Pancreas (tissue), 10 donors: Measurements from ENCODE around the gene PYDC1. TPM values are rescaled to one million over a fixed set of nuclear protein-coding genes. Genes with fewer than 3 reads are reported as not detected.

Experiments used
- ATAC-seq, 4 donors: fragments of 200-7000 bp; cut with Tn5 transposase; one replicate each; pipeline versions ENCODE4 v1.8.0 to v1.9.1; 2020; ENCODE audit warnings: mild to moderate bottlenecking in 4 of 4, moderate library complexity in 4 of 4
- DNase-seq, 6 donors: peaks; one replicate each; pipeline ENCODE4 v3.0.0-alpha.2; 2020
- FAIRE-seq: peaks from 2 replicates; lab custom pipeline; 2012; peaks lifted over from hg19 to GRCh38; lab: Jason Lieb, UNC
- H3K27ac ChIP-seq, 4 donors: fragments of 200-600 bp; sonication (generic); 1 replicate in 3 of 4; 2 replicates in 1 of 4; pipeline versions ENCODE4 v1.5.0 to v1.8.0; 2020
- H3K27me3 ChIP-seq, 4 donors: fragments of 200-600 bp; one replicate each; pipeline ENCODE4 v1.8.0; 2021
- H3K36me3 ChIP-seq, 3 donors: fragments of 200-600 bp; sonication (generic) in 1 of 3; one replicate each; pipeline versions ENCODE4 v1.5.0 to v1.8.0; 2020 to 2021
- H3K4me1 ChIP-seq, 3 donors: fragments of 200-600 bp; one replicate each; pipeline ENCODE4 v1.8.0; 2021
- H3K4me3 ChIP-seq, 4 donors: fragments of 200-600 bp; sonication (generic) in 2 of 4; one replicate each; pipeline versions ENCODE4 v1.5.0 to v1.8.0; 2020 to 2021
- H3K9me3 ChIP-seq, 4 donors: fragments of 200-600 bp; one replicate each; pipeline ENCODE4 v1.8.0; 2021
- CTCF ChIP-seq, 4 donors: fragments of 200-600 bp; sonication (generic) in 3 of 4; IDR thresholded peaks; one replicate each; pipeline versions ENCODE4 v1.5.0 to v1.8.0; 2021; ENCODE audit warnings: antibody characterized with exemption in 4 of 4
- WGBS, 2 donors: extraction: QIAGEN DNeasy Blood & Tissue Kit; methylation state at CpG; one replicate each; pipeline ENCODE4 v1.1.7; 2013; 5-methylcytosine and 5-hydroxymethylcytosine counted together
- intact Hi-C, 3 donors: fragments of 100-400 bp; cut with DNase I; formaldehyde crosslinking; loops; one replicate each; pipeline versions ENCODE4 v1.11.1 to v1.14.2; 2022
- polyA plus RNA-seq, 2 donors: library from polyadenylated mRNA; stranded (reverse); fragments of 200-250 nt; gene quantifications; one replicate each; pipeline ENCODE4 v1.2.3, GENCODE V29; 2013
- total RNA-seq, 6 donors: library from RNA; stranded (reverse); fragmentation: NEBNext Ultra II Directional in 4 of 6; extraction: Animal tissue kit (Norgen Biotek cat#: 25700) in 4 of 6; gene quantifications; one replicate each; pipeline versions ENCODE4 v1.2.1 to v1.2.4, GENCODE V29; 2021 to 2023
- donor health status: healthy with polysubstance abuse.
- donor health status: DM: no; HTN: no; CAD: no; lungs with moderate emphysema.
- donor health status: DM: no; HTN: no; CAD: no.
- donor health status: control.
- donor health status: control.
- donor health status: Bipolar disorder and iron deficiency.
- donor health status: DM: yes; HTN: yes; CAD: no.
- donor health status: DM: no; HTN: no; CAD: no.
- donor health status: DM: no; HTN: no; CAD: no.
- donor health status: DM: yes; HTN: yes; CAD: no.

Gene PYDC1
- total and polyA plus RNA-seq, 8 donors: not detected

GRCh38 chr16:31194898-31195297 lies 22.0 kb downstream of the PYDC1 start:
- ATAC-seq (no peak), FAIRE-seq (no peak), DNase-seq (no peak)
- no peak overlapping the region for H3K4me3 ChIP-seq
- no peaks in the 10 kb centered on the region for H3K4me1 ChIP-seq
- H3K36me3 ChIP-seq: peaks cover 10 to 55% (median 46%) of the 10 kb centered on the region in 3 donors
- no peaks in the 10 kb centered on the region for H3K27me3 ChIP-seq
- intact Hi-C loops: no loop called here
- no peak overlapping the region for H3K27ac ChIP-seq
- 86 to 87% methylated on average over 7 of the region's 7 CpGs for WGBS, 2 donors
- no peaks in the 10 kb centered on the region for H3K9me3 ChIP-seq
- no peak for TF ChIP-seq CTCF (IDR thresholded peaks at IDR 0.05)

GRCh38 chr16:31193874-31194273 lies 23.1 kb downstream of the PYDC1 start:
- Histone ChIP-seq H3K27ac (no peak overlapping the region), H3K9me3 (no peaks in the 10 kb centered on the region), H3K4me1 (no peaks in the 10 kb centered on the region), H3K36me3 (peaks cover 17 to 66% (median 56%) of the 10 kb centered on the region in 3 donors), H3K27me3 (no peaks in the 10 kb centered on the region), H3K4me3 (no peak overlapping the region)
- ATAC-seq (no peak), FAIRE-seq (no peak), DNase-seq (no peak)
- 82 to 91% methylated on average over 2 of the region's 2 CpGs for WGBS, 2 donors
- no peak for TF ChIP-seq CTCF (IDR thresholded peaks at IDR 0.05)
- intact Hi-C loops: no loop called here

GRCh38 chr16:31192856-31193642 lies 23.9 kb downstream of the PYDC1 start:
- Histone ChIP-seq H3K36me3 (peaks cover 17 to 74% (median 63%) of the 10 kb centered on the region in 3 donors), H3K4me3 (no peak overlapping the region), H3K27me3 (no peaks in the 10 kb centered on the region), H3K9me3 (no peaks in the 10 kb centered on the region), H3K4me1 (no peaks in the 10 kb centered on the region), H3K27ac (no peak overlapping the region)
- DNase-seq (no peak), ATAC-seq (no peak), FAIRE-seq (no peak)
- intact Hi-C loops: no loop called here
- TF ChIP-seq CTCF (IDR thresholded peaks at IDR 0.05): no peak
- 90 to 92% methylated on average over 16 of the region's 16 CpGs for WGBS, 2 donors

DNA sequence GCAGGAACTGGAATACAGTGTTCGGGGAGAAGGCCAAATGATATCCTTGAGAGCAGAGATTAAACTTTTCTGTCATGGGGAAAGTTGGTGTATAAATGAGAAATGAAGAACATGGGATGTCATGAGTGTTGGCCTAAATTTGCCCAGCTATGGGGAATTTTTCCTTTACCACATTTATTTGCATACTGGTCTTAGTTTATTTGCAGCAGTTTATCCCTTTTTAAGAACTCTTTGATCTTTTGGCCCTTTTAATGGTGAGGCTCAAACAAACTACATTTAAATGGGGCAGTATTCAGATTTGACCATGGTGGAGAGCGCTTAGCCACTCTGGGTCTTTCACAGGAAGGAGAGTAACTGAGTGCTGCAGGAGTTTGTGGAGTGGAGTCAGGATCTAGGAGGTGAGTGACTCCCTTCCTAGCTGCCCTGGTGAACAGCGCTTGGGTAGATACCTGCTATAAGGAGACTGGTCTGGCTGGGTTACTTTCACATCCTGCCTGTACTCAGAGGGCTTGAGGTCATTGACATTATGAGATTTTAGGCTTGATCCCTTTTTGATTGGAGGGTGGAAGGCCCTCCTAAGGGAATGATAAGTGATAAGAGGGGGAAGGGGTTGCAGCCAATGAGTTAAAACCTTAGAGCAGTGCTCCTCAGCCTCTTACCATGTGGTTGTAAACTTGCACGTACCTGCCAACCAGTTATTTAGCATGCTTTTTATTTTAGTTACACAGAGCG lies 25.1 kb downstream of the PYDC1 start:
- Histone ChIP-seq H3K9me3 (no peaks in the 10 kb centered on the region), H3K27me3 (no peaks in the 10 kb centered on the region), H3K27ac (no peak overlapping the region), H3K4me1 (no peaks in the 10 kb centered on the region), H3K4me3 (no peak overlapping the region), H3K36me3 (peaks cover 19 to 80% (median 72%) of the 10 kb centered on the region in 3 donors)
- no peak for TF ChIP-seq CTCF (IDR thresholded peaks at IDR 0.05)
- ATAC-seq (no peak), FAIRE-seq (no peak), DNase-seq (no peak)
- intact Hi-C loops: no loop called here
- WGBS, 2 donors: 87 to 89% methylated on average over 5 of the region's 5 CpGs
